ENCODE results near the gene TRPV2.

Gene TRPV2

GRCh38 chr17:16464303-16465051 lies 49.1 kb downstream of the TRPV2 start:
- Histone ChIP-seq H3K4me1 (ENCODE audit: insufficient read depth, low read length) (peaks cover 29% of the 10 kb centered on the region; the same call in 1 of the 2 replicates), H3K9me3 (ENCODE audit: control insufficient read depth, insufficient read depth, low read length) (no peaks in the 10 kb centered on the region), H3K36me3 (ENCODE audit: insufficient read depth, low read length) (no peaks in the 10 kb centered on the region), H3K9ac (ENCODE audit: low read depth, low read length) (no peak overlapping the region)

GRCh38 chr17:16465052-16465312 lies 49.6 kb downstream of the TRPV2 start:
- Histone ChIP-seq H3K9ac (ENCODE audit: low read depth, low read length) (no peak overlapping the region), H3K9me3 (ENCODE audit: control insufficient read depth, insufficient read depth, low read length) (no peaks in the 10 kb centered on the region)

GRCh38 chr17:16465861-16466338 lies 50.5 kb downstream of the TRPV2 start:
- H3K36me3 ChIP-seq (ENCODE audit: insufficient read depth, low read length), result no peaks in the 10 kb centered on the region
- peaks cover 18% of the 10 kb centered on the region; the same call in 1 of the 2 replicates for H3K4me1 ChIP-seq (ENCODE audit: insufficient read depth, low read length)
- H3K9me3 ChIP-seq (ENCODE audit: control insufficient read depth, insufficient read depth, low read length), result no peaks in the 10 kb centered on the region
- no peak overlapping the region for H3K9ac ChIP-seq (ENCODE audit: low read depth, low read length)

More at GRCh38 chr17:16465052-16465312, 49.6 kb downstream of the TRPV2 start:
- Histone ChIP-seq H3K36me3 (ENCODE audit: insufficient read depth, low read length) (no peaks in the 10 kb centered on the region), H3K4me1 (ENCODE audit: insufficient read depth, low read length) (peaks cover 24% of the 10 kb centered on the region; the same call in 1 of the 2 replicates)

- H3K36me3 ChIP-seq (ENCODE audit: insufficient read depth, low read length), result no peaks in the 10 kb centered on the region
- H3K4me1 ChIP-seq (ENCODE audit: insufficient read depth, low read length), result peaks cover 18% of the 10 kb centered on the region; the same call in 1 of the 2 replicates
- H3K9me3 ChIP-seq (ENCODE audit: control insufficient read depth, insufficient read depth, low read length), result no peaks in the 10 kb centered on the region
- no peak overlapping the region for H3K9ac ChIP-seq (ENCODE audit: low read depth, low read length)
Measured at GRCh38 chr17:16466407-16466806, 51.0 kb downstream of the TRPV2 start.

- Histone ChIP-seq H3K36me3 (ENCODE audit: insufficient read depth, low read length) (no peaks in the 10 kb centered on the region), H3K9me3 (ENCODE audit: control insufficient read depth, insufficient read depth, low read length) (no peaks in the 10 kb centered on the region), H3K4me1 (ENCODE audit: insufficient read depth, low read length) (peaks cover 18% of the 10 kb centered on the region; the same call in 1 of the 2 replicates), H3K9ac (ENCODE audit: low read depth, low read length) (no peak overlapping the region)
Measured at GRCh38 chr17:16467044-16467443, 51.7 kb downstream of the TRPV2 start.

GRCh38 chr17:16467886-16468285 lies 52.5 kb downstream of the TRPV2 start:
- no peaks in the 10 kb centered on the region for H3K36me3 ChIP-seq (ENCODE audit: insufficient read depth, low read length)
- H3K9ac ChIP-seq (ENCODE audit: low read depth, low read length), result no peak overlapping the region
- peaks cover 18% of the 10 kb centered on the region; the same call in 1 of the 2 replicates for H3K4me1 ChIP-seq (ENCODE audit: insufficient read depth, low read length)
- H3K9me3 ChIP-seq (ENCODE audit: control insufficient read depth, insufficient read depth, low read length), result no peaks in the 10 kb centered on the region

GRCh38 chr17:16468428-16468992 lies 53.1 kb downstream of the TRPV2 start:
- H3K9me3 ChIP-seq (ENCODE audit: control insufficient read depth, insufficient read depth, low read length), result no peaks in the 10 kb centered on the region
- H3K9ac ChIP-seq (ENCODE audit: low read depth, low read length), result no peak overlapping the region
- H3K36me3 ChIP-seq (ENCODE audit: insufficient read depth, low read length), result no peaks in the 10 kb centered on the region
- H3K4me1 ChIP-seq (ENCODE audit: insufficient read depth, low read length), result peaks cover 11% of the 10 kb centered on the region; the same call in 1 of the 2 replicates

- Histone ChIP-seq H3K9ac (ENCODE audit: low read depth, low read length) (no peak overlapping the region), H3K4me1 (ENCODE audit: insufficient read depth, low read length) (peaks cover 10% of the 10 kb centered on the region; the same call in 1 of the 2 replicates), H3K36me3 (ENCODE audit: insufficient read depth, low read length) (no peaks in the 10 kb centered on the region), H3K9me3 (ENCODE audit: control insufficient read depth, insufficient read depth, low read length) (no peaks in the 10 kb centered on the region)
Measured at GRCh38 chr17:16470265-16470664, 54.9 kb downstream of the TRPV2 start.

GRCh38 chr17:16471295-16471694 lies 55.9 kb downstream of the TRPV2 start:
- Histone ChIP-seq H3K4me1 (ENCODE audit: insufficient read depth, low read length) (peaks cover 1% of the 10 kb centered on the region; the same call in 1 of the 2 replicates), H3K9ac (ENCODE audit: low read depth, low read length) (no peak overlapping the region), H3K36me3 (ENCODE audit: insufficient read depth, low read length) (no peaks in the 10 kb centered on the region), H3K9me3 (ENCODE audit: control insufficient read depth, insufficient read depth, low read length) (no peaks in the 10 kb centered on the region)

- Histone ChIP-seq H3K9me3 (ENCODE audit: control insufficient read depth, insufficient read depth, low read length) (no peaks in the 10 kb centered on the region), H3K9ac (ENCODE audit: low read depth, low read length) (no peak overlapping the region), H3K4me1 (ENCODE audit: insufficient read depth, low read length) (peaks cover 6% of the 10 kb centered on the region; the same call in 1 of the 2 replicates), H3K36me3 (ENCODE audit: insufficient read depth, low read length) (no peaks in the 10 kb centered on the region)
Measured at GRCh38 chr17:16472539-16472938, 57.2 kb downstream of the TRPV2 start.

- no peaks in the 10 kb centered on the region for H3K9me3 ChIP-seq (ENCODE audit: control insufficient read depth, insufficient read depth, low read length)
- peaks cover 14% of the 10 kb centered on the region for H3K4me1 ChIP-seq (ENCODE audit: insufficient read depth, low read length)
- no peak overlapping the region for H3K9ac ChIP-seq (ENCODE audit: low read depth, low read length)
- no peaks in the 10 kb centered on the region for H3K36me3 ChIP-seq (ENCODE audit: insufficient read depth, low read length)
Measured at GRCh38 chr17:16473044-16474011, 58.0 kb downstream of the TRPV2 start.

- Histone ChIP-seq H3K9ac (ENCODE audit: low read depth, low read length) (no peak overlapping the region), H3K4me1 (ENCODE audit: insufficient read depth, low read length) (peaks cover 16% of the 10 kb centered on the region), H3K9me3 (ENCODE audit: control insufficient read depth, insufficient read depth, low read length) (no peaks in the 10 kb centered on the region), H3K36me3 (ENCODE audit: insufficient read depth, low read length) (no peaks in the 10 kb centered on the region)
Measured at GRCh38 chr17:16474012-16474725, 58.8 kb downstream of the TRPV2 start.

GRCh38 chr17:16475179-16475704 lies 59.9 kb downstream of the TRPV2 start:
- no peaks in the 10 kb centered on the region for H3K36me3 ChIP-seq (ENCODE audit: insufficient read depth, low read length)
- H3K9ac ChIP-seq (ENCODE audit: low read depth, low read length), result no peak overlapping the region
- no peaks in the 10 kb centered on the region for H3K9me3 ChIP-seq (ENCODE audit: control insufficient read depth, insufficient read depth, low read length)

More at GRCh38 chr17:16475179-16475704, 59.9 kb downstream of the TRPV2 start:
- H3K4me1 ChIP-seq (ENCODE audit: insufficient read depth, low read length), result peaks cover 16% of the 10 kb centered on the region
